ENCODE data around the gene TMF1.

GRCh38 chr3:69004138-69004537 lies 48.0 kb downstream of the TMF1 start:
- TF ChIP-seq, protein P1, sequence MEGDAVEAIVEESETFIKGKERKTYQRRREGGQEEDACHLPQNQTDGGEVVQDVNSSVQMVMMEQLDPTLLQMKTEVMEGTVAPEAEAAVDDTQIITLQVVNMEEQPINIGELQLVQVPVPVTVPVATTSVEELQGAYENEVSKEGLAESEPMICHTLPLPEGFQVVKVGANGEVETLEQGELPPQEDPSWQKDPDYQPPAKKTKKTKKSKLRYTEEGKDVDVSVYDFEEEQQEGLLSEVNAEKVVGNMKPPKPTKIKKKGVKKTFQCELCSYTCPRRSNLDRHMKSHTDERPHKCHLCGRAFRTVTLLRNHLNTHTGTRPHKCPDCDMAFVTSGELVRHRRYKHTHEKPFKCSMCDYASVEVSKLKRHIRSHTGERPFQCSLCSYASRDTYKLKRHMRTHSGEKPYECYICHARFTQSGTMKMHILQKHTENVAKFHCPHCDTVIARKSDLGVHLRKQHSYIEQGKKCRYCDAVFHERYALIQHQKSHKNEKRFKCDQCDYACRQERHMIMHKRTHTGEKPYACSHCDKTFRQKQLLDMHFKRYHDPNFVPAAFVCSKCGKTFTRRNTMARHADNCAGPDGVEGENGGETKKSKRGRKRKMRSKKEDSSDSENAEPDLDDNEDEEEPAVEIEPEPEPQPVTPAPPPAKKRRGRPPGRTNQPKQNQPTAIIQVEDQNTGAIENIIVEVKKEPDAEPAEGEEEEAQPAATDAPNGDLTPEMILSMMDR (IDR thresholded peaks at IDR 0.05) = no peak
- TF ChIP-seq POLR2A (IDR thresholded peaks at IDR 0.05) (no peak), POLR2AphosphoS5 (IDR thresholded peaks at IDR 0.05) (no peak), EP300 (IDR thresholded peaks at IDR 0.05) (no peak)
